ENCODE measurements around the gene YPEL2. TPM values are rescaled to one million over a fixed set of nuclear protein-coding genes. Genes with fewer than 3 reads are reported as not detected.

Gene YPEL2
- total RNA-seq, 1 experiment from 2014 or later, result 1.1 TPM

DNA sequence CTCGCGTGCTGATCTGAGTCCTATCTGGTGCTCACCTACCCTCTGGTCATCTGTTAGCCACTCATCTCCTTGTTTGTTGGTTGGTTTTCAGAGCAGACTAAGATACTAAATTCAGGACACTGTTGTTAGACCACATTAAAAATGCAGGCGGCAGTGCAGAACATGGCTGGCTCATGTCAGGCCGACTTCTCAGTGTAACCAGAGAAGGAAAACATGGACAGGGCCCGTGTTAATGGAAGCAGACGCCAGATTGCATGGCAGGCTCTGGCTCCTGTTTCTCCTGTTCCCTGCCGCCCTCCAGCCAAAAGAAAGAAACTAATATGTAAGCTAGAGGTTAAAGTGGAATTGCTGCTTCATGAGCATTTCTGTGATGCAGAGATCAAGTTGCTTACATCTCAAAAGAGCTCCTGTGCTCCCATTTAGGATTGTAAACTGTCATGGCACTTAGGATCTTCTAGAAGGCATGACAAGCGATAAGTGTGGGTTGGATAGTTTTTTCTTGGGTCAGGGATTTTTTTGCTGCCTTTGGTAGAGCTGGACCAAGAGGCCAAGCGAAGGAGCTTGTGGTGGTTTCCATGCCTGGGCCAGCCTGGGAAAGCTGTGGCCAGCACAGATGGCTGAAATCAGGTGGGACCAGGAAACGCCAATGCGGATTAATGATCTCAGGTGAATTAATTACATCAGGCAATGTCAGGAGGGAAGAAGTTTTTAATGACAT is 56.1 kb downstream of the YPEL2 start:
- POLR2A ChIA-PET, result no interaction called here

DNA sequence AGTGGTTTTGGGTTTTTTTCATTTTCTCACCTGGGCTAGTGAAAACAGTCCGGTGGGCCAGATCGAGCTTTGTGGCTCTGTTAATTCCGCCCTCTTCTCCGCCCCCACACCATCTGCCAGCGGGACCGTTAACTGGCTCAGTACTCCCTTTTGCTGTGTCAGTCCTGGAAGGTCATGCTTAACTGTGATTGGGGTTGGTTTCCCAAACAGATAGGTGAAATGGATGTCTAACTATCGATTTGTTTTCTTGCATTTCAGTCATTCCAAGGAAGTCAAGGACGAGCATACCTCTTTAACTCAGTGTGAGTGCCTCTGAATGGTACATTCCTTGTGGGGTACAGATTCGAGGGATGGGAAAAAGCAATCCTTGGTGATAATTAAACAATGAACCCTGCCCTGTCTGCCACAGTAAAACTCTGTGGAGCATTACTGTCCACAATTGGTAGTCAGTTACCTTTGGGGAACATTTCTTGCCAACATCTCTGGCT is 56.7 kb downstream of the YPEL2 start:
- DNase-seq (ENCODE audit: low read depth, low spot score), result no peak
- no peak overlapping the region for H3K27ac ChIP-seq (ENCODE audit: low read length)
- BruUV-seq (replicated peaks), result no TSS peak
- no peaks in the 10 kb centered on the region for H3K4me1 ChIP-seq (ENCODE audit: control insufficient read depth, insufficient read depth, low read length)
- intact Hi-C loops (cut with micrococcal nuclease; ENCODE audit: unreplicated experiment) (no loop called here), in situ Hi-C loops (cut with HindIII; ENCODE audit: low pct_unique_long_range_greater_than_20kb, low sequenced_read_pairs) (no loop called here)
- TF ChIP-seq, protein P1, sequence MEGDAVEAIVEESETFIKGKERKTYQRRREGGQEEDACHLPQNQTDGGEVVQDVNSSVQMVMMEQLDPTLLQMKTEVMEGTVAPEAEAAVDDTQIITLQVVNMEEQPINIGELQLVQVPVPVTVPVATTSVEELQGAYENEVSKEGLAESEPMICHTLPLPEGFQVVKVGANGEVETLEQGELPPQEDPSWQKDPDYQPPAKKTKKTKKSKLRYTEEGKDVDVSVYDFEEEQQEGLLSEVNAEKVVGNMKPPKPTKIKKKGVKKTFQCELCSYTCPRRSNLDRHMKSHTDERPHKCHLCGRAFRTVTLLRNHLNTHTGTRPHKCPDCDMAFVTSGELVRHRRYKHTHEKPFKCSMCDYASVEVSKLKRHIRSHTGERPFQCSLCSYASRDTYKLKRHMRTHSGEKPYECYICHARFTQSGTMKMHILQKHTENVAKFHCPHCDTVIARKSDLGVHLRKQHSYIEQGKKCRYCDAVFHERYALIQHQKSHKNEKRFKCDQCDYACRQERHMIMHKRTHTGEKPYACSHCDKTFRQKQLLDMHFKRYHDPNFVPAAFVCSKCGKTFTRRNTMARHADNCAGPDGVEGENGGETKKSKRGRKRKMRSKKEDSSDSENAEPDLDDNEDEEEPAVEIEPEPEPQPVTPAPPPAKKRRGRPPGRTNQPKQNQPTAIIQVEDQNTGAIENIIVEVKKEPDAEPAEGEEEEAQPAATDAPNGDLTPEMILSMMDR (IDR thresholded peaks at IDR 0.05), result no peak
- TF ChIP-seq REST (IDR thresholded peaks at IDR 0.05; ENCODE audit: insufficient read depth in 1 of 2, low read depth in 2 of 2, low read length in 1 of 2) (no peak), POLR2AphosphoS5 (IDR thresholded peaks at IDR 0.05; ENCODE audit: low read depth, low read length) (no peak), SIN3A (IDR thresholded peaks at IDR 0.05; ENCODE audit: borderline replicate concordance, insufficient read depth, low read depth, low read length) (no peak), TCF7L2 (IDR thresholded peaks at IDR 0.05; ENCODE audit: low read depth, low read length) (no peak)
- no peak overlapping the region for H3K4me3 ChIP-seq (ENCODE audit: low read depth in 2 of 2, low read length in 2 of 2)
- no peaks in the 10 kb centered on the region for H3K27me3 ChIP-seq (ENCODE audit: control insufficient read depth, insufficient read depth, low read length)
- no peaks in the 10 kb centered on the region for H3K36me3 ChIP-seq (ENCODE audit: control insufficient read depth, insufficient read depth, low read length)
- no peaks in the 10 kb centered on the region for H3K9me3 ChIP-seq (ENCODE audit: control insufficient read depth, insufficient read depth, low read depth, low read length)
- CTCF ChIA-PET, result no interaction called here
- POLR2A ChIA-PET, result no interaction called here
- no peak for ATAC-seq

More for the DNA sequence above, 56.1 kb downstream of the YPEL2 start:
- no TSS peak for BruUV-seq (replicated peaks)
- CTCF ChIA-PET, result no interaction called here
- no peaks in the 10 kb centered on the region for H3K9me3 ChIP-seq (ENCODE audit: control insufficient read depth, insufficient read depth, low read depth, low read length)
- in situ Hi-C loops (cut with HindIII; ENCODE audit: low pct_unique_long_range_greater_than_20kb, low sequenced_read_pairs), result no loop called here
- H3K27ac ChIP-seq (ENCODE audit: low read length), result no peak overlapping the region
- H3K27me3 ChIP-seq (ENCODE audit: control insufficient read depth, insufficient read depth, low read length), result no peaks in the 10 kb centered on the region
- DNase-seq (ENCODE audit: low read depth, low spot score) (no peak), ATAC-seq (no peak)
- H3K36me3 ChIP-seq (ENCODE audit: control insufficient read depth, insufficient read depth, low read length), result no peaks in the 10 kb centered on the region
- intact Hi-C loops (cut with micrococcal nuclease; ENCODE audit: unreplicated experiment), result no loop called here
- H3K4me3 ChIP-seq (ENCODE audit: low read depth in 2 of 2, low read length in 2 of 2), result no peak overlapping the region
- no peaks in the 10 kb centered on the region for H3K4me1 ChIP-seq (ENCODE audit: control insufficient read depth, insufficient read depth, low read length)
- TF ChIP-seq POLR2AphosphoS5 (IDR thresholded peaks at IDR 0.05; ENCODE audit: low read depth, low read length) (no peak), TCF7L2 (IDR thresholded peaks at IDR 0.05; ENCODE audit: low read depth, low read length) (no peak), REST (IDR thresholded peaks at IDR 0.05; ENCODE audit: insufficient read depth in 1 of 2, low read depth in 2 of 2, low read length in 1 of 2) (no peak), SIN3A (IDR thresholded peaks at IDR 0.05; ENCODE audit: borderline replicate concordance, insufficient read depth, low read depth, low read length) (no peak)
- TF ChIP-seq, protein P1 (IDR thresholded peaks at IDR 0.05), result no peak

All from Panc1 (cell line).